HG02610 (cell line): ENCODE measurements around the gene AUP1.

ENCODE experiments used
- ATAC-seq: cut with Tn5 transposase; IDR thresholded peaks from one replicate; pipeline ENCODE4 v1.9.1; 2021; ENCODE audit warnings: mild to moderate bottlenecking, moderate library complexity; ENCODE audit not compliant: unreplicated experiment

AUP1 gene

GRCh38 chr2:74538881-74539339, 9.4 kb upstream of the AUP1 start:
- ATAC-seq = peak; percentile 70

- no peak for ATAC-seq
Measured at GRCh38 chr2:74537140-74537539, 7.6 kb upstream of the AUP1 start.

GRCh38 chr2:74536166-74536950, 6.9 kb upstream of the AUP1 start:
- ATAC-seq = no peak

GRCh38 chr2:74535440-74535965, 6.0 kb upstream of the AUP1 start:
- ATAC-seq = no peak

- ATAC-seq = no peak
Measured at GRCh38 chr2:74534411-74534810, 4.9 kb upstream of the AUP1 start.

- ATAC-seq = no peak
Measured at GRCh38 chr2:74533464-74533863, 4.0 kb upstream of the AUP1 start.

- ATAC-seq = no peak
Measured at GRCh38 chr2:74532222-74532621, 2.7 kb upstream of the AUP1 start.

GRCh38 chr2:74531666-74532065, 2.2 kb upstream of the AUP1 start:
- no peak for ATAC-seq

- peak; percentile 34 for ATAC-seq
Measured at GRCh38 chr2:74530239-74531187, 1.0 kb upstream of the AUP1 start.

- ATAC-seq = peak; percentile 1
Measured at GRCh38 chr2:74528600-74529356, 728 bp downstream of the AUP1 start.

- ATAC-seq = no peak
Measured at GRCh38 chr2:74527741-74528140, 1.8 kb downstream of the AUP1 start.

- ATAC-seq = no peak
Measured at GRCh38 chr2:74526649-74527230, 2.8 kb downstream of the AUP1 start.

GRCh38 chr2:74525717-74526648, 3.5 kb downstream of the AUP1 start, which contains the start of gene DQX1:
Gene DQX1 (minus strand): TSS chr2:74526231. CDS start chr2:74525729, 502 bp downstream.
- ATAC-seq = peak; percentile 24

GRCh38 chr2:74524955-74525716, 4.4 kb downstream of the AUP1 start:
- ATAC-seq = no peak

- no peak for ATAC-seq
Measured at GRCh38 chr2:74524005-74524404, 5.5 kb downstream of the AUP1 start.

GRCh38 chr2:74522516-74522915, 7.0 kb downstream of the AUP1 start:
- no peak for ATAC-seq

- ATAC-seq = no peak
Measured at GRCh38 chr2:74516650-74517049, 12.9 kb downstream of the AUP1 start.

GRCh38 chr2:74515981-74516633, 13.4 kb downstream of the AUP1 start:
- peak; percentile 61 for ATAC-seq
